HepG2 (cell line): ENCODE measurements around the gene MFAP1. TPM values are rescaled to one million over a fixed set of nuclear protein-coding genes. Genes with fewer than 3 reads are reported as not detected.
A peak's percentile ranks its signal among the peaks of the same experiment; 100 is the strongest.

Experiments
- CAMTA2 ChIP-seq: sonication (generic); formaldehyde crosslinking; IDR thresholded peaks from 2 replicates; pipeline ENCODE4 v1.4.0; 2020; ENCODE audit warnings: mild to moderate bottlenecking, missing genetic modification reagents, borderline replicate concordance
- ERF ChIP-seq: IDR thresholded peaks from 2 replicates; pipeline ENCODE4 v1.6.1; 2018; ENCODE audit warnings: missing biosample characterization, missing genetic modification reagents
- HDAC6 ChIP-seq: fragments of 200-600 bp; sonication (generic); IDR thresholded peaks from 2 replicates; pipeline ENCODE4 v1.7.0; 2017; ENCODE audit warnings: mild to moderate bottlenecking, antibody characterized with exemption, low read length, low read depth
- MAFF ChIP-seq: IDR thresholded peaks from 2 replicates; pipeline ENCODE4 v1.6.1; 2011; ENCODE audit warnings: low read depth, low read length, improper control_type of control experiment
- MEIS2 ChIP-seq: sonication (generic); formaldehyde crosslinking; IDR thresholded peaks from 2 replicates; pipeline ENCODE4 v1.9.0; 2021; ENCODE audit warnings: mild to moderate bottlenecking, missing genetic modification reagents
- NFKB2 ChIP-seq: sonication (generic); formaldehyde crosslinking; IDR thresholded peaks from 2 replicates; pipeline ENCODE4 v1.4.0; 2020; ENCODE audit warnings: missing genetic modification reagents, borderline replicate concordance
- RELA ChIP-seq: sonication (generic); formaldehyde crosslinking; IDR thresholded peaks from 2 replicates; pipeline ENCODE4 v1.4.0; 2020; ENCODE audit warnings: missing genetic modification reagents
- SOX6 ChIP-seq, 2 experiments: fragments of 450-650 bp in 1 of 2; sonication (generic) in 1 of 2; formaldehyde crosslinking in 1 of 2; IDR thresholded peaks; 2 replicates each; pipeline versions ENCODE4 v1.4.0 to v1.6.1; 2017 to 2020; ENCODE audit warnings: antibody characterized with exemption in 1 of 2, mild to moderate bottlenecking in 1 of 2, missing genetic modification reagents in 1 of 2
- SSRP1 ChIP-seq: IDR thresholded peaks from 2 replicates; pipeline ENCODE4 v1.6.1; 2016; ENCODE audit warnings: control low read depth
- TERF1 ChIP-seq: sonication (generic); formaldehyde crosslinking; IDR thresholded peaks from 2 replicates; pipeline ENCODE4 v1.8.0; 2022; ENCODE audit warnings: mild to moderate bottlenecking, missing genetic modification reagents, moderate library complexity
- TGIF2 ChIP-seq: IDR thresholded peaks from 2 replicates; pipeline ENCODE4 v1.6.1; 2016; ENCODE audit warnings: control low read depth, missing compliant biosample characterization
- TSC22D2 ChIP-seq: sonication (generic); formaldehyde crosslinking; IDR thresholded peaks from 2 replicates; pipeline ENCODE4 v1.5.1; 2020; ENCODE audit warnings: missing genetic modification reagents, mild to moderate bottlenecking, borderline replicate concordance
- U2AF2 ChIP-seq: fragments of 200-400 bp; formaldehyde crosslinking; IDR thresholded peaks from 2 replicates; pipeline ENCODE4 v1.6.1; 2017; ENCODE audit warnings: low read depth, mild to moderate bottlenecking, low read length
- ZBTB38 ChIP-seq: sonication (generic); formaldehyde crosslinking; IDR thresholded peaks from 2 replicates; pipeline ENCODE4 v1.5.1; 2020; ENCODE audit warnings: mild to moderate bottlenecking, missing genetic modification reagents
- ZFP90 ChIP-seq: sonication (generic); formaldehyde crosslinking; IDR thresholded peaks from 2 replicates; pipeline ENCODE4 v1.8.0; 2022; ENCODE audit warnings: missing genetic modification reagents, mild to moderate bottlenecking, inconsistent platforms, borderline replicate concordance
- ZNF337 ChIP-seq: sonication (generic); formaldehyde crosslinking; IDR thresholded peaks from 2 replicates; pipeline ENCODE4 v1.5.1; 2020; ENCODE audit warnings: missing genetic modification reagents, low read depth, mild to moderate bottlenecking, borderline replicate concordance
- ZNF44 ChIP-seq: sonication (generic); formaldehyde crosslinking; IDR thresholded peaks from 2 replicates; pipeline ENCODE4 v1.5.1; 2020; ENCODE audit warnings: mild to moderate bottlenecking, missing genetic modification reagents
- ZNF557 ChIP-seq: sonication (generic); formaldehyde crosslinking; IDR thresholded peaks from 2 replicates; pipeline ENCODE4 v1.4.0; 2020; ENCODE audit warnings: missing genetic modification reagents
- ZNF704 ChIP-seq: sonication (generic); formaldehyde crosslinking; IDR thresholded peaks from 2 replicates; pipeline ENCODE4 v1.8.1; 2023; ENCODE audit warnings: mild to moderate bottlenecking, inconsistent platforms, moderate library complexity, missing genetic modification reagents, borderline replicate concordance
- ZNF713 ChIP-seq: sonication (generic); formaldehyde crosslinking; IDR thresholded peaks from 2 replicates; pipeline ENCODE4 v1.4.0; 2020; ENCODE audit warnings: mild to moderate bottlenecking, missing genetic modification reagents
- ZNF850 ChIP-seq: sonication (generic); formaldehyde crosslinking; conservative IDR thresholded peaks from 2 replicates; pipeline ENCODE4 v1.9.0; 2021; ENCODE audit warnings: mild to moderate bottlenecking, missing genetic modification reagents
- polyA plus RNA-seq, 8 experiments: library from polyadenylated mRNA; depleted of rRNA in 3 of 8; stranded (reverse) in 7 of 8; unstranded in 1 of 8; fragments of >200 nt; fragmentation: Illumina TruSeq in 4 of 8; extraction: Trizol in 4 of 8; gene quantifications; 2 replicates each; pipeline versions ENCODE4 v1.2.1 to v1.2.3, GENCODE V29; 2011 to 2016; ENCODE audit warnings: low read depth in 4 of 8, missing spikeins in 1 of 8, mixed read lengths in 1 of 8; ENCODE audit not compliant: insufficient read depth in 1 of 8
- total RNA-seq, 5 experiments: library from RNA; depleted of rRNA; stranded (reverse); fragments of >200 nt; fragmentation: Illumina TruSeq; extraction: Trizol; gene quantifications; 2 replicates each; pipeline ENCODE4 v1.2.3, GENCODE V29; 2016; ENCODE audit warnings: low read depth in 1 of 5
- TF ChIP-seq, protein P1 (sequence below): sonication (generic); formaldehyde crosslinking; IDR thresholded peaks from 2 replicates; pipeline ENCODE4 v1.4.0; 2020; ENCODE audit warnings: mild to moderate bottlenecking, missing genetic modification reagents

The MFAP1 gene
- total and polyA plus RNA-seq, 2 of the 13 experiments (the other 11 are each of a cell fraction or from before 2014, with no cell fraction given) = 11.8 to 39.5 TPM

DNA sequence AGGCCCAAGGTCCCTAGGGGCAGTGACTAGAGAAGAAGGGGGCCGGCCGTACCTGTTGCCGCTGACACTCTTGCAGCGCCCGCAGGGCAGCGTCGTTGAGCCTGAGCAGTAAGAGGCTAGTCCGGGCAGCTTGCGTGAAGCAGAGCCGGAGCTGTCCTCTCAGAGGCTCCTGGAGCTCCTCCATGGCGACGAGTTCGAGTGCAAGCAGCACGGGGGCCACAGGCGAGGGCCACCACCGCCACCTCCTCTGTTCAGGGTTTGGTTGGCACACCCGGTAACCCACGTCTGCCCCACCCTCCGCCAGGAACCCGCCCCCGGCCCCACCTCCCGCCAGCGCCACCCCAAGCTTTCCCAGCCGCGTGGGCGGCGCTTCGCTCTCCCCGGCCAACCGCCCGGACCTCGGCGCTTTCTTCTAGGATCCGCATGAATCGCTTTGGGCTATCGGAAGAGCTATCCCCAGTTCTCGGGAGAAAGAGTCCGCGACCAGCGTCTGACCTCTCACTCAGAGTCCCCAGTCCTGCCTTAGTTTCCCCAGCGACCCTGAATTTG lies 47.7 kb downstream of the MFAP1 start, which contains the start of gene ELL3 (continued):
- TF ChIP-seq, protein P1, sequence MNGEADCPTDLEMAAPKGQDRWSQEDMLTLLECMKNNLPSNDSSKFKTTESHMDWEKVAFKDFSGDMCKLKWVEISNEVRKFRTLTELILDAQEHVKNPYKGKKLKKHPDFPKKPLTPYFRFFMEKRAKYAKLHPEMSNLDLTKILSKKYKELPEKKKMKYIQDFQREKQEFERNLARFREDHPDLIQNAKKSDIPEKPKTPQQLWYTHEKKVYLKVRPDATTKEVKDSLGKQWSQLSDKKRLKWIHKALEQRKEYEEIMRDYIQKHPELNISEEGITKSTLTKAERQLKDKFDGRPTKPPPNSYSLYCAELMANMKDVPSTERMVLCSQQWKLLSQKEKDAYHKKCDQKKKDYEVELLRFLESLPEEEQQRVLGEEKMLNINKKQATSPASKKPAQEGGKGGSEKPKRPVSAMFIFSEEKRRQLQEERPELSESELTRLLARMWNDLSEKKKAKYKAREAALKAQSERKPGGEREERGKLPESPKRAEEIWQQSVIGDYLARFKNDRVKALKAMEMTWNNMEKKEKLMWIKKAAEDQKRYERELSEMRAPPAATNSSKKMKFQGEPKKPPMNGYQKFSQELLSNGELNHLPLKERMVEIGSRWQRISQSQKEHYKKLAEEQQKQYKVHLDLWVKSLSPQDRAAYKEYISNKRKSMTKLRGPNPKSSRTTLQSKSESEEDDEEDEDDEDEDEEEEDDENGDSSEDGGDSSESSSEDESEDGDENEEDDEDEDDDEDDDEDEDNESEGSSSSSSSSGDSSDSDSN (CRISPR knock-in tag) = peak; percentile 16; the same call in 1 of the 2 replicates
- no peak for TF ChIP-seq HDAC6
- TF ChIP-seq SSRP1 (CRISPR knock-in tag) = no peak
- no peak for TF ChIP-seq CAMTA2 (CRISPR knock-in tag)
- TF ChIP-seq ZNF557 (CRISPR knock-in tag) = no peak
- TF ChIP-seq ZNF850 (CRISPR knock-in tag) = 0 out of 2 replicates have a peak, but pooled peaks have one; percentile 48
- no peak for TF ChIP-seq SOX6 (IDR thresholded peaks at IDR 0.05)
- TF ChIP-seq SOX6 (CRISPR knock-in tag; IDR thresholded peaks at IDR 0.05) = peak; percentile 2; the same call in 1 of the 2 replicates
- TF ChIP-seq ERF (CRISPR knock-in tag) = no peak
- TF ChIP-seq ZNF44 (CRISPR knock-in tag) = no peak
- no peak for TF ChIP-seq MAFF
- TF ChIP-seq TGIF2 = no peak
- TF ChIP-seq TSC22D2 (CRISPR knock-in tag) = no peak
- no peak for TF ChIP-seq U2AF2
- no peak for TF ChIP-seq ZFP90 (CRISPR knock-in tag)
- no peak for TF ChIP-seq ZNF704 (CRISPR knock-in tag)
- no peak for TF ChIP-seq RELA (CRISPR knock-in tag)
- no peak for TF ChIP-seq ZNF713
- TF ChIP-seq NFKB2 (CRISPR knock-in tag) = no peak
- TF ChIP-seq MEIS2 (CRISPR knock-in tag) = no peak
- no peak for TF ChIP-seq ZBTB38 (CRISPR knock-in tag)
- no peak for TF ChIP-seq ZNF337
- no peak for TF ChIP-seq TERF1 (CRISPR knock-in tag)
